ENCODE data around the gene ZNF367.

Gene ZNF367

GRCh38 chr9:96383165-96383942 is 34.8 kb downstream of the ZNF367 start, which contains the start of gene SLC35D2:
TSS of gene SLC35D2 (minus strand) at chr9:96383711. CDS start at chr9:96383634, 77 bp downstream.
- H3K27ac ChIP-seq (replicated peaks): no peak within 1 kb of the TSS
- no peak for TF ChIP-seq POLR2AphosphoS5 (IDR thresholded peaks at IDR 0.05; ENCODE audit: low read depth)
- no peak for TF ChIP-seq SPI1 (IDR thresholded peaks at IDR 0.05; ENCODE audit: borderline replicate concordance, low read depth)
- TF ChIP-seq CTCF (IDR thresholded peaks at IDR 0.05; ENCODE audit: insufficient read depth, low read length): no peak
- no peak for TF ChIP-seq REST (IDR thresholded peaks at IDR 0.05; ENCODE audit: insufficient replicate concordance, low read depth)
- TF ChIP-seq GABPA (IDR thresholded peaks at IDR 0.05; ENCODE audit: low read depth): no peak
- peak in 1 of 2 experiments; percentile 3 for DNase-seq (ENCODE audit: low read depth in 1 of 2, low spot score in 1 of 2)
- no peaks in the 10 kb centered on the region for H3K27me3 ChIP-seq (ENCODE audit: insufficient read depth, poor library complexity, severe bottlenecking)
- H3K4me3 ChIP-seq (replicated peaks; ENCODE audit: insufficient read depth, low read length): peak within 1 kb of the TSS; percentile 27

GRCh38 chr9:96382839-96383164 is 35.4 kb downstream of the ZNF367 start:
- H3K27me3 ChIP-seq (ENCODE audit: insufficient read depth, poor library complexity, severe bottlenecking): no peaks in the 10 kb centered on the region
- TF ChIP-seq CTCF (IDR thresholded peaks at IDR 0.05; ENCODE audit: insufficient read depth, low read length) (no peak), REST (IDR thresholded peaks at IDR 0.05; ENCODE audit: insufficient replicate concordance, low read depth) (no peak), GABPA (IDR thresholded peaks at IDR 0.05; ENCODE audit: low read depth) (no peak), POLR2AphosphoS5 (IDR thresholded peaks at IDR 0.05; ENCODE audit: low read depth) (no peak), SPI1 (IDR thresholded peaks at IDR 0.05; ENCODE audit: borderline replicate concordance, low read depth) (no peak)
- no peak overlapping the region for H3K4me3 ChIP-seq (replicated peaks; ENCODE audit: insufficient read depth, low read length)
- no peak overlapping the region for H3K27ac ChIP-seq (replicated peaks)
- no peak for DNase-seq (ENCODE audit: low read depth in 1 of 2, low spot score in 1 of 2)

DNA sequence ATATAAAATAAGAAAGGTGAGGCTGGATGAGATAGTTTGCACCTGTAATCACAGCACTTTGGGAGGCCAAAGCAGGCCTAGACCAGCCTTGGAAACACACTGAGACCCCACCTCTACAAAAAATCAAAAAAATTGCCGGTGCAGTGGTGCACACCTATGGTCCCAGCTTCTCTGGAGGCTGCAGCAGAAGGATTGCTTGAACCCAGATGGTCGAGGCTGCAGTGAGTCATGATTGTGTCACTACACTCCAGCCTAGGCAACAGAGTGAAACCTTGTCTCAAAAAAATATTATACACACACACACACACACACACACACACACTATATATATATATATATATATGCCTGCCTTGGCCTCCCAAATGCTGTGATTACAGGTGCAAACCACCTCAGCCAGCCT is 36.0 kb downstream of the ZNF367 start:
- TF ChIP-seq SPI1 (IDR thresholded peaks at IDR 0.05; ENCODE audit: borderline replicate concordance, low read depth) (no peak), POLR2AphosphoS5 (IDR thresholded peaks at IDR 0.05; ENCODE audit: low read depth) (no peak), REST (IDR thresholded peaks at IDR 0.05; ENCODE audit: insufficient replicate concordance, low read depth) (no peak), GABPA (IDR thresholded peaks at IDR 0.05; ENCODE audit: low read depth) (no peak), CTCF (IDR thresholded peaks at IDR 0.05; ENCODE audit: insufficient read depth, low read length) (no peak)

More for the DNA sequence above, 36.0 kb downstream of the ZNF367 start:
- Histone ChIP-seq H3K27ac (replicated peaks) (no peak overlapping the region), H3K27me3 (ENCODE audit: insufficient read depth, poor library complexity, severe bottlenecking) (no peaks in the 10 kb centered on the region), H3K4me3 (replicated peaks; ENCODE audit: insufficient read depth, low read length) (no peak overlapping the region)
- DNase-seq (ENCODE audit: low read depth in 1 of 2, low spot score in 1 of 2): no peak

Measured in HL-60 (cell line).